GM18507 (cell line): ENCODE results near the gene CPN1.
"Not testable (repeated sequence)": the region's sequence is repeated elsewhere in the genome, so short reads cannot be mapped to it uniquely, and the experiment has no call there.

ENCODE experiments used
- DNase-seq: peaks from one replicate; pipeline ENCODE4 v3.0.0; 2011; ENCODE audit warnings: low read depth; ENCODE audit not compliant: insufficient read length; ENCODE audit errors: extremely low spot score
- FAIRE-seq: peaks from 2 replicates; lab custom pipeline; 2011; peaks lifted over from hg19 to GRCh38; lab: Jason Lieb, UNC

CPN1 gene

GRCh38 chr10:100085596-100085995 lies 3.9 kb upstream of the CPN1 start:
- DNase-seq (no peak), FAIRE-seq (no peak)

GRCh38 chr10:100083623-100084022 lies 2.0 kb upstream of the CPN1 start:
- FAIRE-seq (no peak), DNase-seq (no peak)

GRCh38 chr10:100082276-100082675 lies 607 bp upstream of the CPN1 start:
- not testable (repeated sequence) for FAIRE-seq, DNase-seq

GRCh38 chr10:100076750-100077149 lies 4.9 kb downstream of the CPN1 start:
- peak; percentile 9 for FAIRE-seq
- no peak for DNase-seq

GRCh38 chr10:100075426-100076220 lies 6.0 kb downstream of the CPN1 start:
- DNase-seq (no peak), FAIRE-seq (no peak)

GRCh38 chr10:100072514-100072913 lies 9.2 kb downstream of the CPN1 start:
- DNase-seq (no peak), FAIRE-seq (no peak)

- FAIRE-seq (no peak), DNase-seq (no peak)
Measured at GRCh38 chr10:100071529-100071928, 10.1 kb downstream of the CPN1 start.

- no peak for FAIRE-seq
- no peak for DNase-seq
Measured at GRCh38 chr10:100067466-100067865, 14.2 kb downstream of the CPN1 start.

GRCh38 chr10:100065084-100065660 lies 16.5 kb downstream of the CPN1 start:
- FAIRE-seq (no peak), DNase-seq (no peak)

GRCh38 chr10:100061401-100061800 lies 20.3 kb downstream of the CPN1 start:
- DNase-seq: no peak
- FAIRE-seq: no peak

GRCh38 chr10:100057948-100058347 lies 23.7 kb downstream of the CPN1 start:
- no peak for FAIRE-seq
- no peak for DNase-seq

- DNase-seq (no peak), FAIRE-seq (no peak)
Measured at GRCh38 chr10:100053686-100054460, 27.8 kb downstream of the CPN1 start.

GRCh38 chr10:100046021-100046486 lies 35.6 kb downstream of the CPN1 start:
- DNase-seq (peak; percentile 46), FAIRE-seq (peak; percentile 73)

- DNase-seq: no peak
- no peak for FAIRE-seq
Measured at GRCh38 chr10:100045592-100045991, 36.1 kb downstream of the CPN1 start.

- FAIRE-seq (no peak), DNase-seq (no peak)
Measured at GRCh38 chr10:100043796-100044195, 37.9 kb downstream of the CPN1 start.

- FAIRE-seq (no peak), DNase-seq (no peak)
Measured at GRCh38 chr10:100043344-100043743, 38.3 kb downstream of the CPN1 start.

GRCh38 chr10:100041306-100042002 lies 40.2 kb downstream of the CPN1 start:
- FAIRE-seq: no peak

GRCh38 chr10:100038561-100039071 lies 43.1 kb downstream of the CPN1 start:
- DNase-seq: no peak
- no peak for FAIRE-seq

More at GRCh38 chr10:100041306-100042002, 40.2 kb downstream of the CPN1 start:
- DNase-seq: no peak

- FAIRE-seq: no peak
- no peak for DNase-seq
Measured at GRCh38 chr10:100037758-100038315, 43.8 kb downstream of the CPN1 start.
